Neural progenitor cell (in vitro differentiated cells): ENCODE measurements around the gene ADH6. TPM values are rescaled to one million over a fixed set of nuclear protein-coding genes. Genes with fewer than 3 reads are reported as not detected.

Experiments used
- DNase-seq: peaks from one replicate; pipeline ENCODE4 v3.0.0-alpha.2; 2016; ENCODE audit warnings: low spot score
- H2AFZ ChIP-seq: fragments of 200-600 bp; sonication (generic); replicated peaks from 2 replicates; pipeline ENCODE4 v1.6.1; 2016; ENCODE audit warnings: antibody characterized with exemption
- H3F3A ChIP-seq: fragments of 200-600 bp; sonication (generic); 2 replicates; pipeline ENCODE4 v1.6.1; 2016; ENCODE audit warnings: antibody characterized with exemption, low read depth
- H3K27ac ChIP-seq: fragments of 200-600 bp; sonication (generic); 2 replicates; pipeline ENCODE4 v1.5.1; 2016; ENCODE audit warnings: mild to moderate bottlenecking
- H3K27me3 ChIP-seq: fragments of 200-600 bp; sonication (generic); 2 replicates; pipeline ENCODE4 v1.6.1; 2016; ENCODE audit warnings: mild to moderate bottlenecking, moderate library complexity
- H3K36me3 ChIP-seq: fragments of 200-600 bp; sonication (generic); 2 replicates; pipeline ENCODE4 v1.5.1; 2016
- H3K4me1 ChIP-seq: fragments of 200-600 bp; sonication (generic); 2 replicates; pipeline ENCODE4 v1.6.1; 2016; ENCODE audit warnings: mixed run types
- H3K4me2 ChIP-seq: fragments of 200-600 bp; sonication (generic); 2 replicates; pipeline ENCODE4 v1.6.1; 2016
- H3K4me3 ChIP-seq: fragments of 200-600 bp; sonication (generic); 2 replicates; pipeline ENCODE4 v1.5.1; 2016
- H3K79me2 ChIP-seq: fragments of 200-600 bp; sonication (generic); 2 replicates; pipeline ENCODE4 v1.6.1; 2016; ENCODE audit warnings: low read depth
- H3K9ac ChIP-seq: fragments of 200-600 bp; sonication (generic); 2 replicates; pipeline ENCODE4 v1.6.1; 2016
- H3K9me3 ChIP-seq: fragments of 200-600 bp; sonication (generic); 2 replicates; pipeline ENCODE4 v1.5.1; 2016; ENCODE audit warnings: low read depth
- H4K20me1 ChIP-seq: fragments of 200-600 bp; sonication (generic); 2 replicates; pipeline ENCODE4 v1.6.1; 2016; ENCODE audit warnings: low read depth
- H3K27ac Mint-ChIP-seq: 3 replicates; pipeline ENCODE4 v1.8.0; 2021; ENCODE audit warnings: mixed read lengths
- H3K27me3 Mint-ChIP-seq: 2 replicates; pipeline ENCODE4 v1.8.0; 2022; ENCODE audit warnings: low read depth, mild to moderate bottlenecking, inconsistent platforms, moderate library complexity, mixed read lengths; ENCODE audit not compliant: insufficient read depth
- H3K36me3 Mint-ChIP-seq: 3 replicates; pipeline ENCODE4 v1.8.0; 2021; ENCODE audit warnings: mixed read lengths
- H3K4me1 Mint-ChIP-seq: 3 replicates; pipeline ENCODE4 v1.8.0; 2021; ENCODE audit warnings: mixed read lengths
- H3K4me3 Mint-ChIP-seq: 3 replicates; pipeline ENCODE4 v1.8.0; 2021; ENCODE audit warnings: mild to moderate bottlenecking, moderate library complexity, mixed read lengths
- H3K9me3 Mint-ChIP-seq: 3 replicates; pipeline ENCODE4 v1.8.0; 2020; ENCODE audit warnings: mixed read lengths
- EZH2 ChIP-seq: fragments of 200-600 bp; sonication (generic); IDR thresholded peaks from 2 replicates; pipeline ENCODE4 v1.6.1; 2017; ENCODE audit warnings: antibody characterized with exemption, mild to moderate bottlenecking, moderate library complexity
- EZH2phosphoT487 ChIP-seq: fragments of 200-600 bp; sonication (generic); IDR thresholded peaks from 2 replicates; pipeline ENCODE4 v1.6.1; 2017; ENCODE audit warnings: antibody characterized with exemption
- total RNA-seq: library from RNA; depleted of rRNA; stranded (reverse); fragments of >200 nt; gene quantifications from 2 replicates; pipeline ENCODE4 v1.2.3, GENCODE V29; 2015; ENCODE audit warnings: low replicate concordance
- TF ChIP-seq, protein P1 (sequence below): fragments of 200-600 bp; sonication (generic); IDR thresholded peaks from 2 replicates; pipeline ENCODE4 v1.5.1; 2017; ENCODE audit warnings: antibody characterized with exemption, mild to moderate bottlenecking

Gene ADH6
- total RNA-seq, 1 donor from 2014 or later = not detected

GRCh38 chr4:99159699-99160098 lies 59.3 kb downstream of the ADH6 start:
- Histone ChIP-seq H3K9me3 (no peaks in the 10 kb centered on the region), H2AFZ (no peak overlapping the region), H3K79me2 (no peaks in the 10 kb centered on the region), H3K27ac (no peak overlapping the region), H3K4me2 (no peak overlapping the region), H3K4me3 (no peak overlapping the region), H3K27me3 (no peaks in the 10 kb centered on the region), H3K9ac (no peak overlapping the region), H3F3A (no peaks in the 10 kb centered on the region), H3K4me1 (no peaks in the 10 kb centered on the region), H4K20me1 (no peaks in the 10 kb centered on the region), H3K36me3 (no peaks in the 10 kb centered on the region)
- no peaks in the 10 kb centered on the region for H3K27me3 Mint-ChIP-seq
- H3K36me3 Mint-ChIP-seq = no peaks in the 10 kb centered on the region
- no peaks in the 10 kb centered on the region for H3K9me3 Mint-ChIP-seq
- no peaks in the 10 kb centered on the region for H3K4me1 Mint-ChIP-seq
- H3K27ac Mint-ChIP-seq = no peak overlapping the region
- no peak overlapping the region for H3K4me3 Mint-ChIP-seq
- DNase-seq = no peak
- TF ChIP-seq, protein P1, sequence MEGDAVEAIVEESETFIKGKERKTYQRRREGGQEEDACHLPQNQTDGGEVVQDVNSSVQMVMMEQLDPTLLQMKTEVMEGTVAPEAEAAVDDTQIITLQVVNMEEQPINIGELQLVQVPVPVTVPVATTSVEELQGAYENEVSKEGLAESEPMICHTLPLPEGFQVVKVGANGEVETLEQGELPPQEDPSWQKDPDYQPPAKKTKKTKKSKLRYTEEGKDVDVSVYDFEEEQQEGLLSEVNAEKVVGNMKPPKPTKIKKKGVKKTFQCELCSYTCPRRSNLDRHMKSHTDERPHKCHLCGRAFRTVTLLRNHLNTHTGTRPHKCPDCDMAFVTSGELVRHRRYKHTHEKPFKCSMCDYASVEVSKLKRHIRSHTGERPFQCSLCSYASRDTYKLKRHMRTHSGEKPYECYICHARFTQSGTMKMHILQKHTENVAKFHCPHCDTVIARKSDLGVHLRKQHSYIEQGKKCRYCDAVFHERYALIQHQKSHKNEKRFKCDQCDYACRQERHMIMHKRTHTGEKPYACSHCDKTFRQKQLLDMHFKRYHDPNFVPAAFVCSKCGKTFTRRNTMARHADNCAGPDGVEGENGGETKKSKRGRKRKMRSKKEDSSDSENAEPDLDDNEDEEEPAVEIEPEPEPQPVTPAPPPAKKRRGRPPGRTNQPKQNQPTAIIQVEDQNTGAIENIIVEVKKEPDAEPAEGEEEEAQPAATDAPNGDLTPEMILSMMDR = peak; percentile 22
- TF ChIP-seq EZH2phosphoT487 (no peak), EZH2 (no peak)

DNA sequence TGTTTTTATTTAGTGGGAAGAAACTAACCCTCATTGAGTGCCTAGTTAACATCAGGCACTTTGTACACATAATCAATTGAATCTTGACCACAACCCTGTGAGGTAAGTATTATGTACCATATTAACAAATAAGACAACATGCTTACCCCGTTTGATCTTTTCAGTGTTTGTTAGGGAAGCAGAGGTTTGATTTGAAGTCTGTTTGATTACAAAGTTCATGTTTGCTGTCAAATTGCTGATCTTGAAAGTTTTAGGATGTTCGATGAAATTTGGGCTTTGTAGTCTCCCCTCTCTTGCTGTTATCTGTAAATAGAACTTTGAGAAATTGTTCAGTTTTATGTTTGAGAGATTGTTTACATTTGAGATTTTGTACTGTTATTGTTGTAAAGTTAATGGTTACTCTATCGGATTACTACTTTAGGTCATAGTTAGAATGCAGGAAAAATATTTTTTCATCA lies 61.5 kb downstream of the ADH6 start:
- Histone ChIP-seq H3K4me3 (no peak overlapping the region), H3K9ac (no peak overlapping the region), H3K27ac (no peak overlapping the region), H3K4me2 (no peak overlapping the region), H3F3A (no peaks in the 10 kb centered on the region), H3K4me1 (no peaks in the 10 kb centered on the region), H3K9me3 (no peaks in the 10 kb centered on the region), H3K79me2 (no peaks in the 10 kb centered on the region), H3K36me3 (peaks cover under 1% of the 10 kb centered on the region), H4K20me1 (no peaks in the 10 kb centered on the region), H3K27me3 (no peaks in the 10 kb centered on the region), H2AFZ (no peak overlapping the region)
- Mint-ChIP-seq H3K9me3 (peaks cover 2% of the 10 kb centered on the region), H3K4me3 (no peak overlapping the region), H3K27me3 (no peaks in the 10 kb centered on the region), H3K27ac (no peak overlapping the region), H3K4me1 (no peaks in the 10 kb centered on the region), H3K36me3 (no peaks in the 10 kb centered on the region)
- DNase-seq = no peak
- TF ChIP-seq EZH2 = no peak
- TF ChIP-seq, protein P1 = no peak
- TF ChIP-seq EZH2phosphoT487 = no peak

DNA sequence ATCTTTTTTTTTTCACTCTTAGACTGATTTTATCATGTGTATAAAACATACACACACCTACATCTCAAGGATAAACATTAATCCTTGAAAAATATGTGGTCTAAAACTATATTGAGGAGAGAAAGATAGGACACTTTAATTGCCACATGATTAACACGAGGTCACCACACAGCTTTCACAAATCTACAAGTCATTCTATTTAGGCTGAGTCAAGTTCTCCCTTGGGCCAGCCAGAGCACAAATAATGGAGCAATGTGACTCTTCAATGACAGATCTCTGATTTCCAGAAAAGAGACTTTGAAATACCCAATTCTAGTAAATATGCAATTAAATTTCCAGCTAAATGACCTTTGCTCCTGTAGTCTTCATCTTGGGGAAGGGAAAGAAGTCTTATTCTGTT lies 62.1 kb downstream of the ADH6 start:
- Histone ChIP-seq H3K27me3 (no peaks in the 10 kb centered on the region), H3F3A (no peaks in the 10 kb centered on the region), H3K79me2 (no peaks in the 10 kb centered on the region), H4K20me1 (no peaks in the 10 kb centered on the region), H3K27ac (no peak overlapping the region), H3K4me3 (no peak overlapping the region), H2AFZ (no peak overlapping the region), H3K4me1 (no peaks in the 10 kb centered on the region), H3K9ac (no peak overlapping the region), H3K4me2 (no peak overlapping the region), H3K36me3 (peaks cover 4% of the 10 kb centered on the region), H3K9me3 (peaks cover under 1% of the 10 kb centered on the region)
- Mint-ChIP-seq H3K9me3 (peaks cover 2% of the 10 kb centered on the region), H3K4me1 (no peaks in the 10 kb centered on the region), H3K27ac (no peak overlapping the region), H3K27me3 (no peaks in the 10 kb centered on the region), H3K36me3 (no peaks in the 10 kb centered on the region), H3K4me3 (no peak overlapping the region)
- TF ChIP-seq, protein P1 = no peak
- TF ChIP-seq EZH2 = no peak
- no peak for TF ChIP-seq EZH2phosphoT487
- DNase-seq = no peak
